H1 (cell line): Measurements from ENCODE around the gene ICA1. TPM values are rescaled to one million over a fixed set of nuclear protein-coding genes. Genes with fewer than 3 reads are reported as not detected.

ENCODE experiments used
- BRCA1 ChIP-seq: IDR thresholded peaks from 2 replicates; pipeline ENCODE4 v1.6.1; 2012; ENCODE audit warnings: low read depth, low read length, improper control_type of control experiment
- CBX5 ChIP-seq: fragments of 300-800, 300-1000 bp; sonication (generic); IDR thresholded peaks from 2 replicates; pipeline ENCODE4 v1.7.1; 2016; ENCODE audit warnings: antibody characterized with exemption, low read length, low read depth
- CHD7 ChIP-seq: fragments of 300-600 bp; sonication (generic); IDR thresholded peaks from 2 replicates; pipeline ENCODE4 v1.7.1; 2012; ENCODE audit warnings: low read length, moderate library complexity, mild to moderate bottlenecking, inconsistent platforms; ENCODE audit not compliant: insufficient replicate concordance
- FOSL1 ChIP-seq: IDR thresholded peaks from 2 replicates; pipeline ENCODE4 v1.6.1; 2011; ENCODE audit warnings: mild to moderate bottlenecking, low read depth, low read length, moderate library complexity; ENCODE audit not compliant: insufficient read depth
- POLR2AphosphoS5 ChIP-seq: IDR thresholded peaks from 2 replicates; pipeline ENCODE4 v1.6.1; 2011; ENCODE audit warnings: low read depth, low read length
- polyA plus RNA-seq, 7 experiments: library from polyadenylated mRNA; depleted of rRNA in 3 of 7; stranded (reverse) in 5 of 7; unstranded in 2 of 7; fragments of >200 nt in 5 of 7; fragments of 200-250 nt in 2 of 7; gene quantifications; 1 replicate in 5 of 7; 2 replicates in 1 of 7; 4 replicates in 1 of 7; pipeline versions ENCODE4 v1.2.1 to v1.2.3, GENCODE V29; 2011 to 2013; ENCODE audit warnings: missing spikeins in 2 of 7, mixed read lengths in 2 of 7
- total RNA-seq: library from RNA; stranded (reverse); fragmentation: NEBNext Ultra II Directional; extraction: Animal tissue kit (Norgen Biotek cat#: 25700); gene quantifications from 2 replicates; pipeline ENCODE4 v1.2.1, GENCODE V29; 2021

Gene ICA1
- total and polyA plus RNA-seq, 2 of the 8 experiments (the other 6 are each of a cell fraction or from before 2014, with no cell fraction given) = 14.9 to 37.1 TPM

DNA sequence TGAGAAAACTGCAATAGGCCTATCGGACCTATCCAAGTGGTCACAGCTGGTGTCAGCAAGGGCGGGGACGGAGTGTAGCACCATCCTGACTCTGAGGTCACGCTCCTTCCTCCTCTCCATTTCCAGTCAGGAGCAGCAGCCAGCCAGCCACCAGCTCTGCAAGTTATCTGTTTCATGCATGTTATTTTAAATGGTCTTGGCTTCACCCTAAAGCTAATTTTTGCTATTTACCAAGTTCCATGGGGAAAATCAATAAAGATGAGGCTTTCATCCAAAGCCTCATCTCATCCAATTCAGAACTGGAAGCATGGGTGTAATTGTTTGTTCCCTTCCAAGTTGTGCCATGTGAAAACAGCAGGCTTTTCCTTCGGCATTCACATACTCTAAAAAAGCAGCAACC is 49.3 kb downstream of the ICA1 start (continued):
- TF ChIP-seq CBX5 (no peak), BRCA1 (no peak), FOSL1 (no peak), POLR2AphosphoS5 (no peak), CHD7 (no peak)
- TF ChIP-seq, all 59 proteins: peak for 0
